ENCODE data around the gene MRPS15.

MRPS15 gene

DNA sequence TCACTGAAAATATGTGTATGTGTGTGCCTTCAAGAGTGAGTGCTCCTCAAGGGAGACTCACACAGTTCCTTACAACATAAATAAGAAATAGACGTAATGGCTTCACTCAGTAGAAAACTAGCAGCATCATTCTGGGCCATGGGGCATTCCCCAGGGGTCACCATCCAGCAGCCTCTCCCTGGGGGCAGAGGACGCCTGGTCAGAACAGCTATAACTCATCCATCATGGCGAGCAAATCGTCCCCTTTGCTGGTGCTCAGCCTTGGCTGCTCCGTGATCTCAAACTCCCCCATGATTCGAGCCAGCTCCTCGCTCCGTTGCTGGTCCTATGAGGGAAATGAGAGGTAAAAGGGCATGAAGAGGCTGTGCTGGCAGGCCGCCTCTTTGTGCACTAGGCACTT lies 46.3 kb downstream of the MRPS15 start:
- DNase-seq, result no peak

DNA sequence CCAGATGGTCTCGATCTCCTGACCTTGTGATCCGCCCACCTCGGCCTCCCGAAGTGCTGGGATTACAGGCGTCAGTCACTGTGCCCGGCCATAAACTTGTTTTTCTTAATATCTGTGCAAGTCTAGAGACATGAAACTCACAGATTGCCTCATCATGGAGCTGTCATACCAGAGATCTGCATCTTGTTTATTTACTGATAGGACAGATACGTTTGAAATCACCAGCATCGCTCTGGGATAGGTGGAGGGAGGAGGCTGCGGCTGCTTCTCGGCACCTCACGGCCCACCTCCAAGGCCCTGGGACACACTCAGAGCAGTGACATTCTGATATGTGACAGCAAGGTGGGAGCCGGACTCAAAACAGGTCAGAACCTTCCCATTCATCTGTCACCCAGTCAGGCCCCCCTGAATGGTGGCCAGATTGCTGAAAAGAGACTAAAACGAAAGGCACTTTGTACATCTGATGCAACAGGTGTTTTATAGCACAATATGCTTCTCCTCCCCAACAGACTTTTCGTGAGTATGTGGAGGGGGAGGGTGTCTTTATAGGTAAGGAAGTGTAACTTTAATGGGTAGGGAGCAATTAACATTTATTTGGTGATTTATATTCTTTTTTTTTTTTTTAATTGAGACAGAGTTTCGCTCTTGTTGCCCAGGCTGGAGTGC lies 48.4 kb downstream of the MRPS15 start:
- DNase-seq, result no peak

DNA sequence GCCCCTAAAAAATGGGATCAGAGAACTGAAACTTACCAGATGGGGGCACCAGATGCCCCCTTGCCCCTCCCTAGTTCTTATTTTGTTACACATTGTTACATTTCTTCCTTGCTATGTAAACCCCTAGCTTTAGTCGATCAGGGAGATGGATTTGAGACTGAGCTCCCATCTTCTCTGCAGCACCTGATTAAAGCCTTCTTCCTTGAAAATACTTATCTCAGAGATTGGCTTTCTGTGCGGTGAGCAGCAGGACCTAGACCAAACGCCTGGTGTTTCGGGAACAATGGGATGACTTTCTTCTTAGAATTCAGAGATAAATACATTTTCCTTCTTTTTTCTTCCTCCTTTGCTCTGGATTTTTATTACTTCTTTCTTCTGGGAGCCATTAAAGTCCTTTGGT lies 49.8 kb downstream of the MRPS15 start:
- DNase-seq, result no peak

DNA sequence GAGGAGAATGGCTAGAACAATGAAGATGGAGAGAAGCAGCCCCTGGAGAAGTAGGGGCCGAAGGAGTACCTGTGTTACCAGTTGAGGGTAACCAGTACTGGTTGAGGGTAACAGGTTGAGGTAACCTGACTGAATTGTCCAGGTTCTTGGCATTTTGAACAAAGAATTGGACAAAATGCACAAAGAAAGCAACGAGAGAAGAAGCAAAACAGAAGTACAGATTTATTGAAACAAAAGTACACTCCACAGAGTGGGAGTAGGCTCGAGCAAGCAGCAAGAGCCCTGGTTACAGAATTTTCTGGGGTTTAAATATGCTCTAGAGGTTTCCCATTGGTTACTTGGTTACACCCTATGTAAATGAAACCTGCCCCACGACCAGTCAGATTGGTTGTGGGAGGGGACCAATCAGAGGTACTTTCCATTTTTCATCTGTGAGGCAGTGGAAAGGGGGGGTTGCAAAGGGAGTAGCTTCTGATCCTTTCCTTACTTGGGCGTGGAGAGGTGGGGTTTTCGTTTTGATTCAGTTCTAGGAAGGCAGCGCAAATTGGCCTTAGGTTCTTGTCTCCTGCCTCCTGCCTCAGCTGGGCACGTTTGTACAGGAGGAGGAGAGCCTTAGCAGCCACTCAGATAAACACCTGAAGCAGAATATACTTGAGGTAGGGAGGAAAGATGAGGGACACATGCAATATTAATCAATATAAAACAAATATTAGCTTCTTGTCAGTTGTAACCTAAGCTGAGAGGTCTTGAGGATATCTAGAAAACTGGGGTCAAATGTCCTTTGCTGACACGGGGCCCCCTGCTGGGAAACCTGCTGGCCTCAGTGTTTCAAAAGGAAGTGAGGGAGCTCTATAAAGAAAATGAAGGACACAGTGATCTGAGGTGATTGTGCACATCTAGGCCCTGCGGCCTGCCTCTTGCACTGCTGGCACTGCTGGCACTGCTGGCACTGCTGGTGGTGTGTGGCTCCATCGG lies 52.2 kb downstream of the MRPS15 start:
- DNase-seq, result peak; percentile 40

DNA sequence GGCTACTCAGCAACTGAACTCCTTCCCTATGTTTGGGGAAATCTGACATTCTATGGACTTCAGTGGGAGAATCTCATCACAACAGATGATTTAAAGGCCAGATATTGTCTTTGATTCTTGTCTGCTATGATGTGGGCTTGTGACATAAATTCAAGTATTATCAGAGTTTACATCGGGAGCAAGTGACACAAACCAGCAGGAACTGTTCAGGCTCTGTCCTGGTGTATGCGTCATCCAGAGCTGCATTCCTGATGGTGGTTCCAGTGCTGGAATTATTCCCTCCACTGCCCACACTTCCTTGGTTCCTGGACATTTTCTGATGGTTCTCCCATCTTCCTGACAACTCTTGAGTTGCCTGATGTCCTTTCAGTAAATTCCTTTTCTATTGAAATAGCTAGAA lies 55.7 kb downstream of the MRPS15 start:
- no peak for DNase-seq

DNA sequence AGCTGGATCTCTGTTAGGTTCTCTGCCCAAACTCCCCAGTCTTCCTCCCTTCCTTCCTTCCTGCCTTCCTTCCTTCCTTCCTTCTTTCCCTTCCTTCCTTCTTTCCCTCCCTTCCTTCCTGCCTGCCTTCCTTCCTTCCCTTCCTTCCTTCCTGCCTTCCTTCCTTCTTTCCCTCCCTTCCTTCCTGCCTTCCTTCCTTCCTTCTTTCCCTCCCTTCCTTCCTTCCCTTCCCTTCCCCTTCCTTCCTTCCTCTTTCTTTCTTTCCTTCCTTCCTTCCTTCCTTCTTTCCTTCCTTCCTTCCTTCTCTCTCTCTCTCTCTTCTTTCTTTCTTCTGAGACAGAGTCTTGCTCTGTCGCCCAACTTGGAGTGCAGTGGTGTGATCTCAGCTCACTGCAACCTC lies 57.7 kb downstream of the MRPS15 start:
- no peak for DNase-seq

All from NCI-H146 (cell line).